Adrenal gland (tissue), 12 donors: ENCODE results near the gene VSX2. TPM values are rescaled to one million over a fixed set of nuclear protein-coding genes. Genes with fewer than 3 reads are reported as not detected.

Experiments
- polyA plus RNA-seq, 3 donors: library from polyadenylated mRNA; stranded (reverse); fragments of 200-250 nt in 2 of 3; fragments of 350-450 nt in 1 of 3; fragmentation: Illumina TruSeq in 1 of 3; extraction: RNeasy Lipid Tissue Mini Kit (QIAGEN cat#74804) in 1 of 3; gene quantifications; one replicate each; pipeline ENCODE4 v1.2.3, GENCODE V29; 2013 to 2014
- small RNA-seq, 2 donors: library from RNA; depleted of rRNA; stranded (forward); fragments of <200 nt; gene quantifications; one replicate each; pipeline ENCODE3, GENCODE V24; 2016
- total RNA-seq, 9 donors: library from RNA; depleted of rRNA in 4 of 9; stranded (reverse); fragments of >200 nt in 4 of 9; fragments of 120-200 nt in 1 of 9; fragmentation: NEBNext Ultra II Directional in 1 of 9; extraction: Animal tissue kit (Norgen Biotek cat#: 25700) in 1 of 9; gene quantifications; one replicate each; pipeline versions ENCODE4 v1.1.0 to v1.2.4, GENCODE V29; 2013 to 2023
- donor health status: healthy with polysubstance abuse.
- donor health status: Bipolar disorder and iron deficiency.
- donor health status: DM: yes; HTN: yes; CAD: no.
- donor health status: DM: no; HTN: no; CAD: no.
- donor health status: DM: no; HTN: no; CAD: no.
- donor health status: DM: yes; HTN: yes; CAD: no.

Gene VSX2
- total and polyA plus RNA-seq, 12 donors: not detected

Small RNA genes lying within 50 kb of the gene (small RNA-seq; reads per million reads assigned to genes)
- gene AC006349.1: 0 reads per million in 2 donors

Other genes starting within 250 kb of the VSX2 start
- 10 to 100 TPM in 8 of 9 donors, 1 to 10 TPM in 1; 9.8 to 18.5 (median 13.8) TPM for gene ENTPD5, start 220.2 kb upstream of the VSX2 start, total RNA-seq
- 10 to 100 TPM in 1 of 3 donors, 1 to 10 TPM in 2; 6.5 to 14.9 (median 9.5) TPM for gene ENTPD5, start 220.2 kb upstream of the VSX2 start, polyA plus RNA-seq
- 10 to 100 TPM in 1 of 9 donors, 1 to 10 TPM in 8; 1.4 to 29.3 (median 3.4) TPM for gene BBOF1, start 220.1 kb upstream of the VSX2 start, total RNA-seq
- 10 to 100 TPM in 1 of 3 donors, 1 to 10 TPM in 2; 4.8 to 13.4 (median 7.9) TPM for gene BBOF1, start 220.1 kb upstream of the VSX2 start, polyA plus RNA-seq
- gene ALDH6A1, start 155.0 kb upstream of the VSX2 start, total RNA-seq: 10 to 100 TPM; 21.5 to 68.9 (median 37.4) TPM
- gene ALDH6A1, start 155.0 kb upstream of the VSX2 start, polyA plus RNA-seq: 10 to 100 TPM in 1 of 3 donors, 1 to 10 TPM in 2; 5.9 to 27.8 (median 8.3) TPM
- gene LIN52, start 154.5 kb upstream of the VSX2 start, total RNA-seq: 10 to 100 TPM in 3 of 9 donors, 1 to 10 TPM in 6; 5.1 to 12.4 (median 8.0) TPM
- 10 to 100 TPM in 1 of 3 donors, 1 to 10 TPM in 2; 4.6 to 14.3 (median 6.5) TPM for gene LIN52, start 154.5 kb upstream of the VSX2 start, polyA plus RNA-seq
- gene ABCD4, start 63.5 kb downstream of the VSX2 start, total RNA-seq: 10 to 100 TPM; 31.2 to 90.7 (median 53.9) TPM
- 100 to 1,000 TPM in 1 of 3 donors, 10 to 100 TPM in 2; 18.4 to 111 (median 77.5) TPM for gene ABCD4, start 63.5 kb downstream of the VSX2 start, polyA plus RNA-seq
- gene VRTN, start 109.0 kb downstream of the VSX2 start, total RNA-seq: under 1 TPM in 2 of 9 donors, not detected in 7; 0.11 to 0.23 TPM
- not detected for gene VRTN, start 109.0 kb downstream of the VSX2 start, polyA plus RNA-seq
- gene SYNDIG1L, start 186.8 kb downstream of the VSX2 start, total RNA-seq: under 1 TPM in 4 of 9 donors, not detected in 5; 0.06 to 0.51 (median 0.18) TPM
- under 1 TPM; 0.05 to 0.27 (median 0.24) TPM for gene SYNDIG1L, start 186.8 kb downstream of the VSX2 start, polyA plus RNA-seq